H1 (cell line): ENCODE results near the gene ZNF581. TPM values are rescaled to one million over a fixed set of nuclear protein-coding genes. Genes with fewer than 3 reads are reported as not detected.

Experiments used
- CTCF ChIA-PET: fragments of 300-600 bp; sonication (Branson Sonifier 250); formaldehyde crosslinking; loops from one replicate; lab custom pipeline; 2021; ENCODE audit not compliant: partially characterized antibody; lab: Charles Lee
- POLR2A ChIA-PET: fragments of 300-600 bp; sonication (Branson Sonifier 250); formaldehyde crosslinking; loops from one replicate; lab custom pipeline; 2021; ENCODE audit warnings: inconsistent platforms; ENCODE audit not compliant: partially characterized antibody; lab: Charles Lee
- DNase-seq, 2 experiments: peaks; one replicate each; pipeline versions ENCODE4 v3.0.0 to v3.0.0-alpha.2; 2010 to 2022; ENCODE audit warnings: low spot score in 2 of 2, low read depth in 1 of 2, mixed read lengths in 1 of 2
- FAIRE-seq: peaks from 2 replicates; lab custom pipeline; 2011; peaks lifted over from hg19 to GRCh38; lab: Jason Lieb, UNC
- H2AFZ ChIP-seq: 2 replicates; pipeline ENCODE4 v1.8.1; 2012; ENCODE audit warnings: low read length, inconsistent platforms
- H2AK5ac ChIP-seq: 2 replicates; pipeline ENCODE4 v1.6.1; 2013; ENCODE audit warnings: low read depth, low read length
- H2BK120ac ChIP-seq: replicated peaks from 2 replicates; pipeline ENCODE3; 2013; ENCODE audit warnings: low read depth, low read length, inconsistent platforms
- H2BK12ac ChIP-seq: 2 replicates; pipeline ENCODE4 v1.6.1; 2013; ENCODE audit warnings: low read depth, low read length
- H2BK15ac ChIP-seq: 2 replicates; pipeline ENCODE4 v1.6.1; 2013; ENCODE audit warnings: low read length
- H2BK20ac ChIP-seq: 2 replicates; pipeline ENCODE4 v1.6.1; 2013; ENCODE audit warnings: low read length
- H2BK5ac ChIP-seq: 2 replicates; pipeline ENCODE4 v1.6.1; 2013; ENCODE audit warnings: low read depth, low read length
- H3K14ac ChIP-seq: 2 replicates; pipeline ENCODE4 v1.6.1; 2013; ENCODE audit warnings: inconsistent platforms; ENCODE audit not compliant: insufficient read length
- H3K18ac ChIP-seq: 2 replicates; pipeline ENCODE4 v1.6.1; 2013; ENCODE audit warnings: low read length; ENCODE audit errors: extremely low read depth
- H3K23ac ChIP-seq: 2 replicates; pipeline ENCODE4 v1.6.1; 2013; ENCODE audit warnings: inconsistent platforms; ENCODE audit not compliant: insufficient read length
- H3K23me2 ChIP-seq: 2 replicates; pipeline ENCODE4 v1.6.1; 2013; ENCODE audit warnings: low read depth, low read length
- H3K27ac ChIP-seq: 2 replicates; pipeline ENCODE4 v1.6.1; 2011; ENCODE audit warnings: low read depth, low read length, inconsistent platforms
- H3K27me3 ChIP-seq, 4 experiments: replicated peaks in 1 of 4; 1 replicate in 1 of 4; 2 replicates in 3 of 4; pipeline versions ENCODE4 v1.6.1 to v1.8.1; 2011 to 2013; ENCODE audit warnings: low read length in 3 of 4, mild to moderate bottlenecking in 3 of 4, inconsistent platforms in 2 of 4, mixed read lengths in 2 of 4, moderate library complexity in 1 of 4; ENCODE audit not compliant: control insufficient read depth in 3 of 4, insufficient read depth in 3 of 4; ENCODE audit errors: extremely low read depth in 1 of 4
- H3K36me3 ChIP-seq, 4 experiments: 2 replicates each; pipeline versions ENCODE4 v1.6.1 to v1.8.1; 2011 to 2013; ENCODE audit warnings: mild to moderate bottlenecking in 4 of 4, low read length in 3 of 4, moderate library complexity in 2 of 4, control low read depth in 1 of 4, inconsistent platforms in 1 of 4; ENCODE audit not compliant: insufficient read depth in 4 of 4, control insufficient read depth in 2 of 4
- H3K4ac ChIP-seq: replicated peaks from 2 replicates; pipeline ENCODE3; 2013; ENCODE audit warnings: low read length, low read depth, mixed read lengths, inconsistent platforms; ENCODE audit not compliant: insufficient read length
- H3K4me1 ChIP-seq, 4 experiments: replicated peaks in 1 of 4; 1 replicate in 1 of 4; 2 replicates in 3 of 4; pipeline versions ENCODE4 v1.6.1 to v1.8.1; 2011 to 2013; ENCODE audit warnings: low read length in 3 of 4, inconsistent platforms in 2 of 4, mixed read lengths in 1 of 4; ENCODE audit not compliant: insufficient read depth in 4 of 4, control insufficient read depth in 3 of 4
- H3K4me2 ChIP-seq, 2 experiments: 2 replicates each; pipeline versions ENCODE4 v1.6.1 to v1.8.1; 2011 to 2013; ENCODE audit warnings: low read depth in 2 of 2, low read length in 2 of 2, control low read depth in 1 of 2, inconsistent platforms in 1 of 2, mild to moderate bottlenecking in 1 of 2; ENCODE audit not compliant: insufficient read depth in 1 of 2
- H3K4me3 ChIP-seq, 4 experiments: fragments of 200-600, 300-600 bp in 1 of 4; sonication (generic), shearing (Covaris generic), sonication (Bioruptor Twin) in 1 of 4; 2 replicates each; pipeline versions ENCODE4 v1.5.1 to v1.8.1; 2011 to 2016; ENCODE audit warnings: low read length in 4 of 4, low read depth in 3 of 4, control low read depth in 2 of 4, inconsistent platforms in 2 of 4, mild to moderate bottlenecking in 2 of 4, mixed read lengths in 1 of 4, moderate library complexity in 1 of 4; ENCODE audit not compliant: insufficient read depth in 2 of 4; ENCODE audit errors: extremely low read depth in 1 of 4
- H3K56ac ChIP-seq: replicated peaks from 2 replicates; pipeline ENCODE3; 2013; ENCODE audit warnings: low read depth, mild to moderate bottlenecking, mixed read lengths, low read length, inconsistent platforms; ENCODE audit not compliant: insufficient read length
- H3K79me1 ChIP-seq: 2 replicates; pipeline ENCODE4 v1.6.1; 2013; ENCODE audit warnings: low read depth, low read length, control low read depth
- H3K79me2 ChIP-seq, 2 experiments: 2 replicates each; pipeline versions ENCODE4 v1.6.1 to v1.8.1; 2012 to 2013; ENCODE audit warnings: low read length in 2 of 2, mild to moderate bottlenecking in 2 of 2, inconsistent platforms in 1 of 2; ENCODE audit not compliant: insufficient read depth in 2 of 2, control insufficient read depth in 1 of 2
- H3K9ac ChIP-seq, 4 experiments: replicated peaks in 1 of 4; 1 replicate in 1 of 4; 2 replicates in 3 of 4; pipeline versions ENCODE4 v1.6.1 to v1.8.1; 2011 to 2013; ENCODE audit warnings: low read depth in 3 of 4, low read length in 3 of 4, control low read depth in 2 of 4, mild to moderate bottlenecking in 2 of 4, moderate library complexity in 2 of 4, inconsistent platforms in 1 of 4; ENCODE audit errors: extremely low read depth in 1 of 4
- H3K9me3 ChIP-seq, 2 experiments: 2 replicates each; pipeline versions ENCODE4 v1.6.1 to v1.8.1; 2012 to 2013; ENCODE audit warnings: mild to moderate bottlenecking in 2 of 2, moderate library complexity in 2 of 2, control low read depth in 1 of 2, inconsistent platforms in 1 of 2, low read depth in 1 of 2, low read length in 1 of 2, mixed read lengths in 1 of 2; ENCODE audit not compliant: insufficient read depth in 2 of 2
- H4K20me1 ChIP-seq, 2 experiments: replicated peaks in 1 of 2; 2 replicates each; pipeline versions ENCODE3 to v1.8.1; 2011 to 2013; ENCODE audit warnings: inconsistent platforms in 2 of 2, low read length in 2 of 2, mild to moderate bottlenecking in 1 of 2; ENCODE audit not compliant: insufficient read depth in 2 of 2, control insufficient read depth in 1 of 2
- H4K5ac ChIP-seq: 2 replicates; pipeline ENCODE4 v1.6.1; 2013; ENCODE audit warnings: low read length, low read depth, mixed read lengths, inconsistent platforms; ENCODE audit not compliant: insufficient read length
- H4K8ac ChIP-seq: 2 replicates; pipeline ENCODE4 v1.8.0; 2013; ENCODE audit warnings: mild to moderate bottlenecking, moderate library complexity, low read length, inconsistent platforms; ENCODE audit not compliant: insufficient read depth; ENCODE audit errors: extremely low read depth
- H4K91ac ChIP-seq: replicated peaks from 2 replicates; pipeline ENCODE3; 2013; ENCODE audit warnings: low read length, mixed read lengths, inconsistent platforms; ENCODE audit not compliant: insufficient read length
- KDM1A ChIP-seq: fragments of 200-600, 300-600 bp; sonication (generic); IDR thresholded peaks from 2 replicates; pipeline ENCODE4 v1.7.1; 2016; ENCODE audit warnings: mild to moderate bottlenecking, low read length, borderline replicate concordance
- WGBS, 2 experiments: shearing (Covaris generic) in 1 of 2; methylation state at CpG; one replicate each; pipeline versions ENCODE4 v1.1.6 to v1.1.7; 2013 to 2015; ENCODE audit warnings: low lambda C conversion rate in 2 of 2, mixed read lengths in 2 of 2, inconsistent platforms in 1 of 2, low coverage in 1 of 2, missing lambda C conversion rate in 1 of 2; ENCODE audit not compliant: insufficient replicate concordance in 2 of 2, insufficient coverage in 1 of 2, insufficient read length in 1 of 2; ENCODE audit errors: extremely low coverage in 1 of 2, missing lambda C conversion rate in 1 of 2; 5-methylcytosine and 5-hydroxymethylcytosine counted together
- polyA plus RNA-seq, 7 experiments: library from polyadenylated mRNA; depleted of rRNA in 3 of 7; stranded (reverse) in 5 of 7; unstranded in 2 of 7; fragments of >200 nt in 5 of 7; fragments of 200-250 nt in 2 of 7; gene quantifications; 1 replicate in 5 of 7; 2 replicates in 1 of 7; 4 replicates in 1 of 7; pipeline versions ENCODE4 v1.2.1 to v1.2.3, GENCODE V29; 2011 to 2013; ENCODE audit warnings: missing spikeins in 2 of 7, mixed read lengths in 2 of 7
- total RNA-seq: library from RNA; stranded (reverse); fragmentation: NEBNext Ultra II Directional; extraction: Animal tissue kit (Norgen Biotek cat#: 25700); gene quantifications from 2 replicates; pipeline ENCODE4 v1.2.1, GENCODE V29; 2021

ZNF581 gene
- total and polyA plus RNA-seq, 2 of the 8 experiments (the other 6 are each of a cell fraction or from before 2014, with no cell fraction given): 73.0 to 76.1 TPM

GRCh38 chr19:55661826-55662225, 18.4 kb downstream of the ZNF581 start:
- H3K79me1 ChIP-seq: peaks cover 15% of the 10 kb centered on the region; the same call in 1 of the 2 replicates
- ChIA-PET CTCF (interaction anchor here (1.5 kb wide), 1 partner anchor 10 kb away, joined by 7 read pairs; no protein-coding TSS in a partner anchor), POLR2A (no interaction called here)
- H3K14ac ChIP-seq: no peak overlapping the region
- peaks cover 0 to 12% (median 8%) of the 10 kb centered on the region in 4 experiments; a peak in 4 of 7 replicates for H3K4me1 ChIP-seq
- TF ChIP-seq KDM1A: no peak
- H4K8ac ChIP-seq: no peak overlapping the region; the same call in 1 of the 2 replicates
- H3K79me2 ChIP-seq: peaks cover 38 to 85% of the 10 kb centered on the region in 2 experiments
- no peak overlapping the region for H3K56ac ChIP-seq
- H3K9me3 ChIP-seq: no peaks in the 10 kb centered on the region
- no peak overlapping the region for H3K4me3 ChIP-seq
- peaks cover 41 to 50% of the 10 kb centered on the region in 2 experiments for H4K20me1 ChIP-seq
- no peak overlapping the region for H3K23ac ChIP-seq
- no peak overlapping the region for H2BK20ac ChIP-seq
- FAIRE-seq (no peak), DNase-seq (no peak)
- H3K18ac ChIP-seq: no peak overlapping the region
- H2AFZ ChIP-seq: no peak overlapping the region
- 0 out of 2 replicates have a peak, but pooled peaks cover under 1% of the 10 kb centered on the region for H3K23me2 ChIP-seq
- no peak overlapping the region for H3K27ac ChIP-seq
- H2BK5ac ChIP-seq: no peak overlapping the region
- H2BK15ac ChIP-seq: no peak overlapping the region
- 91% methylated on average over 4 of the region's 7 CpGs; no CpG with 5 or more reads in 1 of the 2 experiments for WGBS, 2 experiments
- no peak overlapping the region for H2AK5ac ChIP-seq
- no peak overlapping the region for H4K5ac ChIP-seq
- no peak overlapping the region for H2BK12ac ChIP-seq
- H3K4ac ChIP-seq: no peak overlapping the region
- no peak overlapping the region for H3K9ac ChIP-seq
- H3K36me3 ChIP-seq: peaks cover 36 to 64% (median 53%) of the 10 kb centered on the region in 4 experiments
- no peak overlapping the region for H4K91ac ChIP-seq
- no peak overlapping the region for H3K4me2 ChIP-seq
- H3K27me3 ChIP-seq: no peaks in the 10 kb centered on the region
- H2BK120ac ChIP-seq: no peak overlapping the region
